Common myeloid progenitor, CD34-positive (primary cell): ENCODE results near the gene ATF7.
"Not testable (repeated sequence)": the region's sequence is repeated elsewhere in the genome, so short reads cannot be mapped to it uniquely, and the experiment has no call there.

Experiments
- CTCF ChIA-PET: fragments of 350-600 bp; sonication (Branson Sonifier 250); formaldehyde crosslinking; loops from one replicate; lab custom pipeline; 2021; ENCODE audit warnings: antibody characterized with exemption; lab: Charles Lee
- POLR2A ChIA-PET: fragments of 350-600 bp; sonication (Branson Sonifier 250); formaldehyde crosslinking; loops from one replicate; lab custom pipeline; 2021; ENCODE audit warnings: antibody characterized with exemption; lab: Charles Lee
- DNase-seq, 3 donors: peaks; one replicate each; pipeline versions ENCODE4 v3.0.0 to v3.0.0-alpha.2; 2013
- H3K27ac ChIP-seq, 2 experiments: 1 replicate in 1 of 2; 2 replicates in 1 of 2; pipeline ENCODE4 v1.7.0; 2013; ENCODE audit warnings: inconsistent platforms in 2 of 2, low read length in 2 of 2, mild to moderate bottlenecking in 2 of 2, low read depth in 1 of 2, moderate library complexity in 1 of 2; ENCODE audit not compliant: severe bottlenecking in 2 of 2, insufficient read depth in 1 of 2, poor library complexity in 1 of 2
- H3K27me3 ChIP-seq, 5 experiments: replicated peaks in 2 of 5; 1 replicate in 3 of 5; 2 replicates in 2 of 5; pipeline versions ENCODE4 v1.6.1 to v1.7.0; 2013; ENCODE audit warnings: low read length in 4 of 5, mild to moderate bottlenecking in 2 of 5, moderate library complexity in 2 of 5, inconsistent platforms in 1 of 5; ENCODE audit not compliant: insufficient read depth in 5 of 5, control insufficient read depth in 4 of 5
- H3K36me3 ChIP-seq, 4 experiments: 1 replicate in 2 of 4; 2 replicates in 2 of 4; pipeline versions ENCODE4 v1.6.1 to v1.7.0; 2013; ENCODE audit warnings: low read length in 3 of 4, control low read depth in 1 of 4, mild to moderate bottlenecking in 1 of 4; ENCODE audit not compliant: control insufficient read depth in 4 of 4, insufficient read depth in 4 of 4
- H3K4me1 ChIP-seq, 4 experiments: 1 replicate in 3 of 4; 2 replicates in 1 of 4; pipeline versions ENCODE4 v1.6.1 to v1.7.1; 2013; ENCODE audit warnings: low read length in 3 of 4, mild to moderate bottlenecking in 3 of 4, control low read depth in 1 of 4, inconsistent platforms in 1 of 4, moderate library complexity in 1 of 4; ENCODE audit not compliant: control insufficient read depth in 4 of 4, insufficient read depth in 4 of 4; ENCODE audit errors: control extremely low read depth in 1 of 4
- H3K4me3 ChIP-seq, 7 experiments: 1 replicate in 4 of 7; 2 replicates in 3 of 7; pipeline versions ENCODE4 v1.5.1 to v1.7.0; 2013; ENCODE audit warnings: mild to moderate bottlenecking in 7 of 7, low read length in 6 of 7, moderate library complexity in 6 of 7, inconsistent platforms in 2 of 7, low read depth in 2 of 7, control low read depth in 1 of 7; ENCODE audit not compliant: insufficient read depth in 4 of 7, control insufficient read depth in 1 of 7; ENCODE audit errors: extremely low read depth in 1 of 7
- H3K9me3 ChIP-seq, 5 experiments: 1 replicate in 4 of 5; 2 replicates in 1 of 5; pipeline versions ENCODE4 v1.6.1 to v1.7.1; 2013; ENCODE audit warnings: low read length in 4 of 5, mild to moderate bottlenecking in 2 of 5, inconsistent platforms in 1 of 5, low read depth in 1 of 5, moderate library complexity in 1 of 5; ENCODE audit not compliant: control insufficient read depth in 4 of 5, insufficient read depth in 2 of 5; ENCODE audit errors: control extremely low read depth in 1 of 5
- WGBS: methylation state at CpG from one replicate; pipeline ENCODE4 v1.1.5; 2013; ENCODE audit not compliant: insufficient coverage; 5-methylcytosine and 5-hydroxymethylcytosine counted together

The ATF7 gene

DNA sequence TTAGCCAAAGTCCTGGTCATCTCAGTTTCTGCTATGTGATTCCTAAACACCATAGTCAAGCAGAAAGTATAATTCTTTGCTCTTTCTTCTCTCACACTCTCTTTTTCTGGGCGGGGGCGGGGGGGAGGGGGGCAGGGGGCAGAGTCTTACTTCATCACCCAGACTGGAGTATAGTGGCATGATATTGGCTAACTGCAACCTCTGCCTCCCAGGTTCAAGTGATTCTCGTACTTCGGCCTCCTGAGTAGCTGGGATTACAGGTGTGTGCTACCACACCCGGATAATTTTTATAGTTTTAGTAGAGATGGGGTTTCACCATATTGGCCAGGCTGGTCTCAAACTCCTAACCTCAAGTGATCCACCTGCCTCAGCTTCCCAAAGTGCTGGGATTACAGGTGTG is 60.8 kb downstream of the ATF7 start:
- no CpG with 5 or more reads among the region's 5 CpGs for WGBS
- H3K36me3 ChIP-seq, POLR2A ChIA-PET, H3K9me3 ChIP-seq, DNase-seq, H3K4me3 ChIP-seq, H3K27me3 ChIP-seq, H3K27ac ChIP-seq: not testable (repeated sequence)
- H3K4me1 ChIP-seq = peaks cover 7 to 43% (median 25%) of the 10 kb centered on the region in 4 experiments
- CTCF ChIA-PET = interaction anchor here (0.7 to 3.5 kb wide), 6 partner anchors 9 to 110 kb away, joined by 3 to 16 read pairs (median 4); partner anchors contain the start of gene ATP5MC2

DNA sequence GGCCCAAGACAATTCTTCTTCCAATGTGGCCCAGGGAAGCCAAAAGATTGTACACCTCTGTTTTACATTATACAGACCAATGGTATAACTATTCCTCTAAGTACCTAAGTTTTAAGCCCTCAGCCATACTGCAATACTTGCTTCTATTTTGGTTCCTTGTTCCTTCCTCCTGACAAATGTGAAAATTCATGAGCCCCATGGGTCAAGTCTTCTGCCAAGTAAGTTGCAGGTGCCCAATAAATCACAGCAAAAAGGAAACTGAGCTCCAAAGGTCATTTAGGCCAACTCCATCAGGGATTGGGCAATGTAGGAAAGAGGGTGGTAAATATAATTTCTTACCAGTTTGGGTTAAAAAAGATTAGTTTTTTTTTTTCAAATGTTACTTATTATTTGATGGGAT is 61.2 kb downstream of the ATF7 start:
- no peaks in the 10 kb centered on the region for H3K27me3 ChIP-seq
- ChIA-PET POLR2A (interaction anchor here (0.6 kb wide), 1 partner anchor 33 kb away, joined by 3 read pairs; no protein-coding TSS in a partner anchor), CTCF (interaction anchor here (0.8 to 1.5 kb wide), 6 partner anchors 16 to 111 kb away, joined by 3 to 5 read pairs (median 3); partner anchors contain the start of gene ATP5MC2)
- H3K9me3 ChIP-seq = no peaks in the 10 kb centered on the region
- no peaks in the 10 kb centered on the region for H3K36me3 ChIP-seq
- DNase-seq = no peak
- peak overlapping the region in 1 of 7 experiments; percentile 47 for H3K4me3 ChIP-seq
- H3K27ac ChIP-seq = no peak overlapping the region
- peaks cover 7 to 43% (median 25%) of the 10 kb centered on the region in 4 experiments for H3K4me1 ChIP-seq

DNA sequence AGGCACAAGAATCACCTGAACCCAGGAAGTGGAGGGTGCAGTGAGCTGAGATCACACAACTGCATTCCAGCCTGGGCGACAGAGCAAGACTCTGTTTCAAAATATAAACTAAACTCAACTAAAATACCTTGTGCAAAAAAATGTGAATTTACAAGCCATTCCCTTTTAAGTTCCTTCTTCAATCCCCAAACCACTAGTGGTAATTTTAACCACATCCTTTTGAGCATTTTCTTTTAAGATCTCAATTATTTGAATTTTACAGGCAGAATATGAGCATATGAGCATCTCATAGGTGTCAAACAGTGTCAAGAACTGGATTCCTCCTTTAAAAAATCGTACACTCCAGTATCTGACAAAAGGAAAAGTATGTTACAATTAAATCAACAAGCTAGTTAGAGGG is 61.9 kb downstream of the ATF7 start:
- CTCF ChIA-PET = interaction anchor here (0.8 to 1.5 kb wide), 5 partner anchors 17 to 55 kb away, joined by 3 to 4 read pairs (median 3); no protein-coding TSS in a partner anchor
- Histone ChIP-seq H3K36me3 (no peaks in the 10 kb centered on the region), H3K27ac (no peak overlapping the region), H3K27me3 (no peaks in the 10 kb centered on the region), H3K9me3 (no peaks in the 10 kb centered on the region), H3K4me3 (peak overlapping the region in 3 of 7 experiments; percentile 3 to 47 (median 19)), H3K4me1 (peaks cover 7 to 42% (median 25%) of the 10 kb centered on the region in 4 experiments)
- DNase-seq = peak in 2 of 3 donors; percentile 59 to 61
- POLR2A ChIA-PET = no interaction called here
- WGBS = 0% methylated on average over 1 of the region's 2 CpGs

DNA sequence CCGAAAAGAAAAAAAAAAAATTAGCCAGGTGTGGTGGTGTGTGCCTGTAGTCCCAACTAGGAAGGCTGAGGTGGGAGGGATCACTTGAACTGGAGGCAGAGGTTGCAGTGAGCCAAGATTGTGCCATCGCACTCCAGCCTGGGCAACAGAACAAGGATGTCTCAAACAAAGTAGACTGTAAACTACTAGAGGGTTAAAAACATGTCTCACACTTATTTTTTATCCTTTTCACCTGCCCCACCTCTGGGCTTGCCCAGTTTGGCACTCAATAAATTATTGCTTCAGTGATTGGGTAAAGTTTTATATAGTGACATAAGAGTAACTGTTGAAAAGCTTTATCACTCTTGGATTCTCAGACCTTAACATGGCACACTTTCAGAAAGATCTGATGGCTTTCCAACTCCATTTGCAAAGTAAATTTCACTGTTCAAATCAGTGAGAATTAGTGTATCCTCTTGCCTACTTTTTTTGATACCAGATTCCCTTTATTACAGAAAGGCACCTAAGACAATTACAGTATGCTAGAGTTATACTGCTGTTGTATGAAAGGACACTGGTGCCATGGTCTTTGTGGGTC is 62.6 kb downstream of the ATF7 start:
- WGBS = no CpG with 5 or more reads among the region's 2 CpGs
- no peak for DNase-seq
- no peak overlapping the region for H3K27ac ChIP-seq
- no peaks in the 10 kb centered on the region for H3K9me3 ChIP-seq
- ChIA-PET POLR2A (no interaction called here), CTCF (interaction anchor here (1.1 to 1.5 kb wide), 2 partner anchors 12 to 18 kb away, joined by 3 read pairs; no protein-coding TSS in a partner anchor)
- peaks cover 6 to 36% (median 24%) of the 10 kb centered on the region in 4 experiments for H3K4me1 ChIP-seq
- H3K4me3 ChIP-seq = no peak overlapping the region
- H3K36me3 ChIP-seq = no peaks in the 10 kb centered on the region
- no peaks in the 10 kb centered on the region for H3K27me3 ChIP-seq

DNA sequence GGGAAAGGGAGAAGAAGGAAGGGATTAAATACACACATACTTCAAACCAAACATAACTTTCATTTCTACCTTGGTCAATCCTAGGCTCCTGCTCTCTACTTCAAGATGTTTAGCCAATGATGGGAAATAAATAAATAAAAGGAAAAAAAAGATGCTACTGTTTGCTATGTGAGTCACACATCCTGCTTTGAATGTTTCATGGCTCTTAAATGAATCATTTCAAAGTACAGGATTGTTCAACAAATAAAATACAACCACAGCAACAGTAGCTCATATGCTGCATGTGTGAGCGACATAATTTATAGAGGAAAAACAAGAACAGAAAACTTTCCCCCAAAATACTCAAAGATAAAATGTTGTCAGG is 64.6 kb downstream of the ATF7 start:
- H3K9me3 ChIP-seq = no peaks in the 10 kb centered on the region
- H3K27ac ChIP-seq = no peak overlapping the region
- H3K27me3 ChIP-seq = no peaks in the 10 kb centered on the region
- ChIA-PET CTCF (interaction anchor here (0.9 to 1.5 kb wide), 2 partner anchors 114 to 141 kb away, joined by 3 to 6 read pairs; partner anchors contain the start of gene ATP5MC2), POLR2A (no interaction called here)
- H3K36me3 ChIP-seq = no peaks in the 10 kb centered on the region
- DNase-seq = peak in 2 of 3 donors; percentile 45 to 57
- H3K4me1 ChIP-seq = peaks cover 4 to 29% (median 17%) of the 10 kb centered on the region in 4 experiments
- no peak overlapping the region for H3K4me3 ChIP-seq
- no CpG with 5 or more reads among the region's 1 CpG for WGBS

DNA sequence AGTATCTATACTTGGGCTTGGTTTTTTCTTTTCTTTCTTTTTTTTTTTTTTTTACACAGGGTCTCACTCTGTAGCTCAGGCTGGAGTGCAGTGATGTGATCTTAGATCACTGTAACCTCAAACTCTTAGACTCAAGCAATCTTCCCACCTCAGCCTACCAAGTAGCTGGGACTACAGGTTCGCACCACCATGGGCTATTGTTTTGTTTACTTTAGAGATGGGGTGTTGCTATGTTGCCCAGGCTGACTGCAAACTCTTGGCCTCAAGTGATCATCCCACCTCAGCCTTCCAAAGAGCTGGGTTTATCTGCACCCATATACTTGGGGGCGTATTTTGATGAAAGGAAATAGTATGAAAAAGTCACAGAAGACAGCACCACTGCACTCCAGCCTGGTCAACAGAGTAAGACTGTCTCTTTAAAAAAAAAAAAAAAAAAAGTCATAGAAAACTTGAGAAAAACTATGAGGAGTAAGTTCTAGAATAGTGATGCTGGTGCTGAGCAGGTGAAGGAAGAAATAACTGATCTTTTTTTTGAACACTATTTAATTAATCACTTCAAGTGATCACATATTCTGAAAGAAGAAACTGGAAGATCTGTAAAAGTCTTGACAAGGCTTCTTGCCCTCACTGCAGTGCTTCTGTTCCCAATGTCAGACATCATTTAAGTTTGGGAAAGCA is 65.1 kb downstream of the ATF7 start:
- Histone ChIP-seq H3K36me3 (no peaks in the 10 kb centered on the region), H3K4me3 (no peak overlapping the region), H3K4me1 (peaks cover 4 to 29% (median 14%) of the 10 kb centered on the region in 4 experiments), H3K27ac (no peak overlapping the region), H3K9me3 (no peaks in the 10 kb centered on the region), H3K27me3 (no peaks in the 10 kb centered on the region)
- WGBS = no CpG with 5 or more reads among the region's 2 CpGs
- DNase-seq = no peak
- CTCF ChIA-PET = interaction anchor here (1.3 to 1.5 kb wide), 2 partner anchors 18 to 114 kb away, joined by 4 to 6 read pairs; partner anchors contain the start of gene ATP5MC2
- POLR2A ChIA-PET = no interaction called here

DNA sequence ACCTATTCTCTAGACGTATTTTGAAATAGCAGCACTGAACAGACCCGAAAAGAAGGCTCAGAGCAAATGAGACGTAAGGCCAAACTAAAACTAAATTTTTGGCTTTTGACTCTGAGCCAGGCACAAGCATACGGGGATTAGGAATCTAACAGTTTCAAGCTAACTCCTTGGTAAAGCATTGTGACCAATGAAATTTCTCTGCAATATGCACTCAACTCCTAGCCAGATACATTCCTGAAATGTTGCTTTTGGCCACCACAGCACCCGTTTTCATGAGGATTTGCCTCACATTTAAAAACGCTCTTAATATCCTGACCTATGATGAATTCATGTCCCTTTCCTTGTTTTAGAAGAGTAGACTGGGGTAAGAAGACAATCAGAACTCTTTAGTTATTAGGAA is 65.8 kb downstream of the ATF7 start:
- ChIA-PET CTCF (interaction anchor here (1.3 kb wide), 1 partner anchor 18 kb away, joined by 4 read pairs; no protein-coding TSS in a partner anchor), POLR2A (no interaction called here)

More for the DNA sequence above, 65.8 kb downstream of the ATF7 start:
- WGBS = 93% methylated on average over 4 of the region's 6 CpGs
- no peaks in the 10 kb centered on the region for H3K36me3 ChIP-seq
- H3K9me3 ChIP-seq = no peaks in the 10 kb centered on the region
- no peaks in the 10 kb centered on the region for H3K27me3 ChIP-seq
- no peak overlapping the region for H3K4me3 ChIP-seq
- DNase-seq = no peak
- H3K4me1 ChIP-seq = peaks cover 4 to 27% (median 14%) of the 10 kb centered on the region in 4 experiments
- no peak overlapping the region for H3K27ac ChIP-seq
